A549 treated with RU486 at 1 μM for 4 hours (cell line): ENCODE measurements around the gene CSPG4. TPM values are rescaled to one million over a fixed set of nuclear protein-coding genes. Genes with fewer than 3 reads are reported as not detected.

ENCODE experiments used
- total RNA-seq: library from RNA; stranded (reverse); fragments of 200-300 nt; extraction: Qiagen RNA extraction; gene quantifications from 5 replicates; pipeline ENCODE4 v1.2.3, GENCODE V29; 2022; ENCODE audit warnings: low read depth

The CSPG4 gene, protein sequence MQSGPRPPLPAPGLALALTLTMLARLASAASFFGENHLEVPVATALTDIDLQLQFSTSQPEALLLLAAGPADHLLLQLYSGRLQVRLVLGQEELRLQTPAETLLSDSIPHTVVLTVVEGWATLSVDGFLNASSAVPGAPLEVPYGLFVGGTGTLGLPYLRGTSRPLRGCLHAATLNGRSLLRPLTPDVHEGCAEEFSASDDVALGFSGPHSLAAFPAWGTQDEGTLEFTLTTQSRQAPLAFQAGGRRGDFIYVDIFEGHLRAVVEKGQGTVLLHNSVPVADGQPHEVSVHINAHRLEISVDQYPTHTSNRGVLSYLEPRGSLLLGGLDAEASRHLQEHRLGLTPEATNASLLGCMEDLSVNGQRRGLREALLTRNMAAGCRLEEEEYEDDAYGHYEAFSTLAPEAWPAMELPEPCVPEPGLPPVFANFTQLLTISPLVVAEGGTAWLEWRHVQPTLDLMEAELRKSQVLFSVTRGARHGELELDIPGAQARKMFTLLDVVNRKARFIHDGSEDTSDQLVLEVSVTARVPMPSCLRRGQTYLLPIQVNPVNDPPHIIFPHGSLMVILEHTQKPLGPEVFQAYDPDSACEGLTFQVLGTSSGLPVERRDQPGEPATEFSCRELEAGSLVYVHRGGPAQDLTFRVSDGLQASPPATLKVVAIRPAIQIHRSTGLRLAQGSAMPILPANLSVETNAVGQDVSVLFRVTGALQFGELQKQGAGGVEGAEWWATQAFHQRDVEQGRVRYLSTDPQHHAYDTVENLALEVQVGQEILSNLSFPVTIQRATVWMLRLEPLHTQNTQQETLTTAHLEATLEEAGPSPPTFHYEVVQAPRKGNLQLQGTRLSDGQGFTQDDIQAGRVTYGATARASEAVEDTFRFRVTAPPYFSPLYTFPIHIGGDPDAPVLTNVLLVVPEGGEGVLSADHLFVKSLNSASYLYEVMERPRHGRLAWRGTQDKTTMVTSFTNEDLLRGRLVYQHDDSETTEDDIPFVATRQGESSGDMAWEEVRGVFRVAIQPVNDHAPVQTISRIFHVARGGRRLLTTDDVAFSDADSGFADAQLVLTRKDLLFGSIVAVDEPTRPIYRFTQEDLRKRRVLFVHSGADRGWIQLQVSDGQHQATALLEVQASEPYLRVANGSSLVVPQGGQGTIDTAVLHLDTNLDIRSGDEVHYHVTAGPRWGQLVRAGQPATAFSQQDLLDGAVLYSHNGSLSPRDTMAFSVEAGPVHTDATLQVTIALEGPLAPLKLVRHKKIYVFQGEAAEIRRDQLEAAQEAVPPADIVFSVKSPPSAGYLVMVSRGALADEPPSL (N-terminal part only)
- total RNA-seq: 0.07 to 0.14 TPM (median 0.09 TPM) in 5 replicates

DNA sequence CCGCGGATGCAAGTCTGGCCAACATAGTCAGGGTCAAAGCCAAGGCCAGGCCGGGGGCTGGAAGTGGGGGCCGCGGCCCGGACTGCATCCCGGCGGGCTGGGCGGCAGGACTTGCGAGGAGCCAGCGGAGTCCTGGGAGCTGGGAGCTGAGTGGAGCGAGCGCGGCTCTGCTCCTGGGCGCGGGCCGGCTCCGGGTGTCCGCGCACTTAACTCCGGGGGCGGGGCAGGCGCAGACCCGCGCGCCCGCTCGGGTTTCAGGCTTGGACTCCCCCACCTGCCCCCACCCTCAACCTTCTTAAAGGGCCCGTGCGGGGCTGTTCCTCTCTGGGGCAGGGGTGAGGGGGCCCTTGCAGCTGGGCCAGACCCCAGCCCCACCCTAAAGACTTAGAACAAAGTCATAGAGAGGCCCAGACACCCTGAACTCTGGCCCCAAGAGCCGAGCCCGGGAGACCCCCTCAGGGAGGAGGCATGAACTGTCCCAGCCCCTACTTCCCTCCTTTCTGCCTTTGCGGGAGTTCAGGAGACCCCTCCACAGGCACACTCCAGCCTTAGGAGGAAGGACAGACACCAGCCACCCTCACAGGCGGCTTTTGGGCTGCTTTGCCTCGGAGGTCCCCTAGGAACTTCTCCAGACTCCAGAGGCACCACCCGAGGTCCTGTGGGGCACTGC lies at the start of gene CSPG4:
CSPG4 (minus strand) TSS at position 181 of the 670 bp plus-strand sequence; CDS start at position 88, 93 bp downstream.

DNA sequence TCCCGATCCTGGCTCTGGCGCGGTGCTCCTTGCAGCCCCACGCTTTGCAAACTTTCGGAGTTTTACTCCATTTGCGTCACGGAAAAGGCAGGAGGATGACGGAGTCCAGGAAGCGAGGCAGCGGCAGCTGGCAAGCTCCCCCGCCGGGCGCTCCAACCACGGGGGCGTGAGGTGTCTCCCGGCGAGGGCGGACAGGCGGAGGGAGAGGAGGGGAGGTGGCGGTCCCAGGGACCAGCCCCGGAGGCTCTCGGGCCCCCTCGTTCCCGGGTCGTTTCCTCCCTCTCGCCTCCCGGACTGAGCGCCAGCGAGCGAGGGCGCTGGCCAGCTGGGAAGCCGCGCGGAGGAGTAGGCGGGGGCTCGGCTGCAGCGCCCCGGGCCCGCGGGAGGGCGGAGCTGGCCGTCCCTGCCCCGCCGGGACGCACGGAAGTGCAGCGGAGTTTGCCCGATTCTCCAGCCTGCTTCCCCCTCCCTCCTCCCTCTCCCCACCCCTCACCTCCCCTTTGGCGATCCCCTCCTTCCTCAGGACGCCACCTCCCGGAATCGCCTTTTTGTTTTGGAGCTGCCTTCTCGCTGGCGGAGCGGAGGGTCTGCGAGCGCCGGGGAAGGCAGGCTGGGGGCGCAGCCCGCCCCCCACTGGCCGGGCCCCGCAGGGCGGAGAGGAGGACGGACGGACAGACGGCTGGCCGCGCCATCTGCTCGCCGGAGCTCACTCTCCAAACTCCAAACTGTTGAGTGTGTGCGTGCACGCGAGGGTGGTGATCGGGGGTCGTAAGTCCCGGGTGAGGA lies 65.1 kb downstream of the CSPG4 start, which contains the start of gene SNX33:
SNX33 (plus strand) TSS at position 543 of the 786 bp plus-strand sequence. CDS start 1,191 bp downstream, outside the sequence.

DNA sequence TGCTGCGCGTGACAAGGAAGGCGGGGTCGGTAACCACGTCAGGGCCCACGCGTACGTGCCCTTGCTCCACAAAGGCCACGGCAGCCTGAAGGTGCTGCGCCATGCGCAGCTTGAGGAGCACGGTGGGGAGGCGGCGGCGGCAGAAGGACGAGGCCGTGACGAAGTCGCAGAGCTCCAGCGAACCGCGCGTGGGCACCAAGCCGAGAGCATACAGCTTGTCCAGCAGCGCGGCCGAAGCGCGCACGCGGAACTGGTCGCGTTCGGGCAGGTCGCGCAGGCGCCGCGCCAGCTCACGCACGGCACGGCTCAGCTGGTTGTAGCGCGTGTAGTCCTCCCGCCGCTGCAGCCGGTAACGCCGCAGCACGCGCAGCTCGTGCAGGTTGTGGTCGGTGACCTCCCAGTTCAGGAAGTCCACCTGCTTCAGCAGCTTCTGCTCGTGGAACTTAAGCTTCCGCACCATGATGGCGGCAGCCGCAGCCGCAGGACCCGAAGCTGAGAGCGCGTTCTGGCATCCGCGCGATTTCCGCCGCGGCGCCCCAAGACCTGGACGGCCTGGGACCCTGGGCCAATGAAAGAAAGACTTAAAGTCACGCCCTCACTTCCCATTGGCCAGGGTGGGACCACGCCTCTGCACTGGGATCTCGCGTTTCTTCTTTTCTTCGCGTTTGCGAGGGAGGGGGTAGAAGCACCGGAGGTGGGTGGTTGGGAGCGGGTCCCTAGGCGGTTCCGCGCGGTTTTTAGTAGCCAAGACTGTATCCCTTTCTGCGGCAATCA lies 72.8 kb downstream of the CSPG4 start, which contains the start of gene IMP3:
IMP3 (minus strand) TSS at position 516 of the 774 bp plus-strand sequence; CDS start at position 460, 56 bp downstream.

DNA sequence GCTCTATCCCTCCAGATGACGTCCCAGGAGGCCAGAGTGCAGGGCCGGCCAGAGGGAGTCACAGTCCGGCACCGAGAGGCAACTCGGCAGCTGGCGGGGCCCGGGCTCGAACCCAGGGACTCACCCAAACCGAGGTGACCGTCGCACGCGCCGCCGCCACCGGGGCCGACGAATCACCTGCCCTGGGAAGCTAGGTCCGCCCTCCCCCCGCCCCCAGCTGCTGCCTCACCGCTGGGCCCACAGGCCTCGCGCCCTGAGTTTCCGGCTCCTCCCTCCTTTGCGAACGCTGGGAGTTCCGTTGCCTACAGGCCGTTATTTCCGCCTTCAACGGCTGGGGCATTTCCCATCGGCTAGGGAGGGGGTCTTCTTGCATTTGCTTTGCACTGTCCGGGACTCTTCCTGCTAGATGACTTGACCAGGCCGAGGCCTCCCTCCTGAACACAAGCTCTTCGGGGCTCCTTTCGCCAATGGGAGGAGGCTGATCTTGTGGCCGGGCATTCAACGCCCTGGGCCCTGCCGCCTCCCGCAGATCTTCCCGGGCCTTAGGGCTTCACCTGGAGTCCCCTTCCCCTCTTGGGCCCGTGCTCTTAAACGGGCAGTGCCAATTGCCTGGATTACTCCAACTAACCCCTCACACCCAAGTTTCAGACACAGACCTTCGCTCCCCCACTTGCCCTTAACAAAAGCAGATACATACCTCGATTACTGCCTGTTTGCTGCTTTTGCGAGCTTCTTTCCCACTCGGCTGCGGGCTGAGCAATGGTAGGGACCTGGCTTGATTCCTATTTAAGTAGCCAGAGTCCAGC lies 86.9 kb downstream of the CSPG4 start, which contains the start of gene SNUPN:
SNUPN (minus strand) TSS at position 184 of the 806 bp plus-strand sequence. CDS start 4,674 bp downstream, outside the sequence.

Other genes with a start within 250 kb of the CSPG4 start
- 36.1 to 45.9 TPM (median 43.8 TPM) in 5 replicates for gene PTPN9, start 133.5 kb downstream of the CSPG4 start, total RNA-seq
- gene SNUPN, start 87.1 kb downstream of the CSPG4 start, total RNA-seq: 31.9 to 36.2 TPM (median 34.3 TPM) in 5 replicates
- 102 to 142 TPM (median 132 TPM) in 5 replicates for gene IMP3, start 72.6 kb downstream of the CSPG4 start, total RNA-seq
- 12.3 to 17.5 TPM (median 15.9 TPM) in 5 replicates for gene SNX33, start 64.9 kb downstream of the CSPG4 start, total RNA-seq
- 30.8 to 40.0 TPM (median 38.5 TPM) in 5 replicates for gene UBE2Q2, start 130.6 kb upstream of the CSPG4 start, total RNA-seq
- gene FBXO22, start 191.0 kb upstream of the CSPG4 start, total RNA-seq: 63.3 to 85.0 TPM (median 78.1 TPM) in 5 replicates